Tibial artery (tissue), 4 donors: ENCODE results near the gene BBC3.

Experiments used
- DNase-seq, 2 donors: peaks; one replicate each; pipeline ENCODE4 v3.0.0-alpha.2; 2019
- H3K27ac ChIP-seq, 2 donors: fragments of 200-600 bp; sonication (generic) in 1 of 2; 1 replicate in 1 of 2; 2 replicates in 1 of 2; pipeline ENCODE4 v1.5.1; 2018 to 2019; ENCODE audit warnings: mild to moderate bottlenecking in 1 of 2
- H3K27me3 ChIP-seq, 2 donors: fragments of 200-600 bp; sonication (generic) in 1 of 2; one replicate each; pipeline versions ENCODE4 v1.5.1 to v1.6.0; 2016 to 2019
- H3K36me3 ChIP-seq, 3 donors: fragments of 200-600 bp; sonication (generic) in 2 of 3; one replicate each; pipeline ENCODE4 v1.5.1; 2016 to 2019; ENCODE audit warnings: mild to moderate bottlenecking in 2 of 3
- H3K4me1 ChIP-seq, 4 donors: fragments of 200-600 bp; sonication (generic) in 2 of 4; 1 replicate in 3 of 4; 2 replicates in 1 of 4; pipeline ENCODE4 v1.5.1; 2016 to 2019
- H3K4me3 ChIP-seq, 2 donors: fragments of 200-600 bp; sonication (generic) in 1 of 2; 1 replicate in 1 of 2; 2 replicates in 1 of 2; pipeline ENCODE4 v1.5.1; 2018 to 2019; ENCODE audit warnings: mild to moderate bottlenecking in 2 of 2
- H3K9me3 ChIP-seq, 3 donors: fragments of 200-600 bp; sonication (generic) in 1 of 3; one replicate each; pipeline ENCODE4 v1.5.1; 2016 to 2019
- intact Hi-C: fragments of 100-400 bp; cut with DNase I; formaldehyde crosslinking; loops from one replicate; pipeline ENCODE4 v1.15.0; 2023; ENCODE audit warnings: low total_unique reads
- TF ChIP-seq, protein P1 (sequence below), 2 experiments: fragments of 200-600 bp in 1 of 2; fragments of 450-650 bp in 1 of 2; IDR thresholded peaks; one replicate each; pipeline ENCODE4 v1.5.1; 2017 to 2019; ENCODE audit warnings: antibody characterized with exemption in 2 of 2, mild to moderate bottlenecking in 1 of 2, moderate library complexity in 1 of 2

BBC3 gene

DNA sequence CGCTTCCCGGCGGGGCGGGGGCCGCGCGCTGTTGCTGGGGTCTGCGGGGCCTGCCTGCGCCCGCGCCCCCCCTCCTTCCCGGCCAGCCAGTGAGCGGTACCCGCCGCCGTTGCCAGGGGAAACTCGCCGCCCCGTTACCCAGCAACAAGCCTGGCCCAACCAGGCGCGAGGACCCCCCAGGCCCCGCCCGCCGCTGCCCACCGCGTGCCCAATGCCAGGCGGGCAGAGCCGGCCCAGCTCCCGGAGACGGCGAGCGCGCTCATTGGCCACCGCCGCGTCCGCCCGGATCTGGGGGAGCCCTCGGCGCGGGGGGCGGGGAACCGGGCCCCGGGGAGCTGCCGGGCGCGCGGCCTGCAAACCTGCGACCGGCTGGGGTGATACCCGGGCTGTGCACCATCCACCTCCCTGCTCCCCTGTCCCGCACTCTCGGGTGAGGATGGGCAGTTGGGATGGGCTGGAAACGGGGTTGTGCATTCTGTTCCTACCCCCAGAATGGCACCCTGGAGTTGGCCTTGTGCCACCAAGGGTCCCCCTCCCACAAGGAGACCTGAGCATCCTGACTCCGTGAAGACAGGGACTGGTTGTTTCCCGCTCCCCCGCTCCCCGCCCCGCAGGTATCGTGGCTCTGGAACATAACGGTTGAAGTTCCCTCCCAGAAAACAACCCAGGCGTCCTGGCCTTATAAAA lies 8.8 kb upstream of the BBC3 start:
- peak in 1 of 2 donors; percentile 85 for DNase-seq
- intact Hi-C loops = no loop called here
- Histone ChIP-seq H3K9me3 (no peaks in the 10 kb centered on the region), H3K27ac (no peak overlapping the region), H3K4me3 (peak overlapping the region; percentile 31 to 38), H3K36me3 (no peaks in the 10 kb centered on the region), H3K27me3 (no peaks in the 10 kb centered on the region), H3K4me1 (peaks cover 0 to 46% (median 37%) of the 10 kb centered on the region in 4 donors)
- TF ChIP-seq, protein P1, sequence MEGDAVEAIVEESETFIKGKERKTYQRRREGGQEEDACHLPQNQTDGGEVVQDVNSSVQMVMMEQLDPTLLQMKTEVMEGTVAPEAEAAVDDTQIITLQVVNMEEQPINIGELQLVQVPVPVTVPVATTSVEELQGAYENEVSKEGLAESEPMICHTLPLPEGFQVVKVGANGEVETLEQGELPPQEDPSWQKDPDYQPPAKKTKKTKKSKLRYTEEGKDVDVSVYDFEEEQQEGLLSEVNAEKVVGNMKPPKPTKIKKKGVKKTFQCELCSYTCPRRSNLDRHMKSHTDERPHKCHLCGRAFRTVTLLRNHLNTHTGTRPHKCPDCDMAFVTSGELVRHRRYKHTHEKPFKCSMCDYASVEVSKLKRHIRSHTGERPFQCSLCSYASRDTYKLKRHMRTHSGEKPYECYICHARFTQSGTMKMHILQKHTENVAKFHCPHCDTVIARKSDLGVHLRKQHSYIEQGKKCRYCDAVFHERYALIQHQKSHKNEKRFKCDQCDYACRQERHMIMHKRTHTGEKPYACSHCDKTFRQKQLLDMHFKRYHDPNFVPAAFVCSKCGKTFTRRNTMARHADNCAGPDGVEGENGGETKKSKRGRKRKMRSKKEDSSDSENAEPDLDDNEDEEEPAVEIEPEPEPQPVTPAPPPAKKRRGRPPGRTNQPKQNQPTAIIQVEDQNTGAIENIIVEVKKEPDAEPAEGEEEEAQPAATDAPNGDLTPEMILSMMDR (IDR thresholded peaks at IDR 0.05) = no peak

DNA sequence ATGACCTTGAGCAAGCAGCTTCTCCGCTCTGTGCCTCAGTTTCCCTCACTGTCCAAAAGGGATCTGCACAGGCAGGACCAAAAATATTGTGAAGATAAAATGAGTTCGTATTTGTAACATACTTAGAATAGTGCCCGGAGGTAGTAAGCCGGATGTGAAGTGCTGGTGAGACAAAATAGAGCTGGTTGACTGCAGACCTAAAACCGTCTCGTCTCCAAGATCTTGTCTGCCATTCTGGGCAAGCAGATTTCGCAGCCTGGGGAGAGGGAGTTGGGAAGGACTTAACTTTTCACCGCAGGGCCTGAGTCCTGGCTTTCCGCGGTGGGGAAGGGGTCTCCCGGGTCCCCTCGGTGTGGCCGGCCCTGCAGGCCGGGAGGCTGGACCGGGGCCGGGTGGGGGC lies 8.2 kb upstream of the BBC3 start:
- intact Hi-C loops = no loop called here
- Histone ChIP-seq H3K27me3 (no peaks in the 10 kb centered on the region), H3K4me1 (peaks cover 0 to 42% (median 35%) of the 10 kb centered on the region in 4 donors), H3K36me3 (no peaks in the 10 kb centered on the region), H3K4me3 (peak overlapping the region; percentile 31 to 38), H3K9me3 (no peaks in the 10 kb centered on the region), H3K27ac (no peak overlapping the region)
- TF ChIP-seq, protein P1 (IDR thresholded peaks at IDR 0.05) = no peak
- DNase-seq = no peak

DNA sequence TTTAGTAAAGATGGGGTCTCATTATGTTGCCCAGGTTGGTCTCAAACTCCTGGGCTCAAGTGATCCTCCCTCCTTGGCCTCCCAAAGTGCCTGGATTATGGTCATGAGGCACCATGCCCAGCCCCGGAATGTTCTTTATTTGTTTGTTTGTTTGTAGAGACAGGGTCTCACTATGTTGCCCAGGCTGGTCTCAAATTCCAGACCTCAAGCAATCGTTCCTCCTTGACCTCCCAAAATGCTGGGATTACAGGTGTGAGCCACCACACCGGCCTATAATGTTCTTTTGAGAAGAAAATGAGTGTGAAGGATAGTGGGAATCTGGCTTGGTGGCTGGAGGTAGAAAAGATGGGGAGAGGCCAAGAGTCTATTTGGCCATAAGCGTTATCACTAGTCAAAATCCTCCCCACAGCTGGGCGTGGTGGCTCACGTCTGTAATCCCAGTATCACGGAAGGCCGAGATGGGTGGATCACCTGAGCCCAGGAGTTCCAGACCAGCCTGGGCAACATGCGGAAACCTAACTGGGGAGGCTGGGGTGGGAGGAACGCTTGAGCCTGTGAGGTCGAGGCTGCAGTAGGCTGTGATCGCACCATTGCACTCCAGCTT lies 5.2 kb upstream of the BBC3 start:
- Histone ChIP-seq H3K9me3 (no peaks in the 10 kb centered on the region), H3K27me3 (no peaks in the 10 kb centered on the region)

DNA sequence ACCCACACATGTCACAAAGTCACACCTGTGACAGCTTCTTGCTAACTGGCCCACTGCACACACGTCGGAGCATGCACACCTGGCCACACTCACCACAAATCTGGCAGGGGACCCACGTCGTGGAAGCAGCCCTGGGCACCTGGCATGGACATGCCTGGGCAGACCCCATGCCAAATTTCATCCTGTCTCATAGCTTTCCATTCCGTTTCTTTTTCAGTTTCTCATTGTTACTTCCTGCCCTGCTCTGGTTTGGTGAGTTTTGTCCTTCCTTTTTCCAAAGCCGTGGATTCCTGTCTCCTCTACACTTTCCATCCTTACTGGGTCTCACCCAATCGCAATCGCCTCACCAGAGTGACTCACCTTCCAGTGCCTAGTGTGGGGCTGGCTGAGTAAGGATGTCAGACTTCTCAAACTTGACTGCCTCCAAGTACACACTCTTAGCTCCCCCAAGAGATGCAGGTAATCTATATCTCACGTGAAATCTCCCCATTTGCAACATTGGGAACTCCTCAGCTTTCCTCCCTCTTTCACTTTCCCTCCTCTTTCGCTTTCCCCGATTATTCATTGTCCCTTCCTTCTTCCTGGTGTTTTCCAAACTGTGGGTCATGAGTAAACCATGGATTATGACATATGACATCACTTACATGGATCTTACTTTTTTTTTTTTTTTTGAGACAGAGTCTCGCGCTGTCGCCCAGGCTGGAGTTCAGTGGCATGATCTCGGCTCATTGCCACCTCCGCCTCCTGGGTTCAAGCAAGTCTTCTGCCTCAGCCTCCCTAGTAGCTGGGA lies 1.6 kb upstream of the BBC3 start:
- Histone ChIP-seq H3K4me1 (peaks cover 0 to 37% (median 26%) of the 10 kb centered on the region in 4 donors), H3K27ac (peak overlapping the region; percentile 85 to 99), H3K4me3 (peak overlapping the region; percentile 6 to 91), H3K36me3 (no peaks in the 10 kb centered on the region), H3K27me3 (no peaks in the 10 kb centered on the region), H3K9me3 (no peaks in the 10 kb centered on the region)
- TF ChIP-seq, protein P1 (IDR thresholded peaks at IDR 0.05) = no peak
- DNase-seq = no peak
- intact Hi-C loops = no loop called here

More for the DNA sequence above, 5.2 kb upstream of the BBC3 start:
- intact Hi-C loops = no loop called here
- no peak for DNase-seq
- TF ChIP-seq, protein P1 (IDR thresholded peaks at IDR 0.05) = no peak
- Histone ChIP-seq H3K36me3 (no peaks in the 10 kb centered on the region), H3K4me3 (no peak overlapping the region), H3K27ac (no peak overlapping the region), H3K4me1 (peaks cover 0 to 36% (median 29%) of the 10 kb centered on the region in 4 donors)

DNA sequence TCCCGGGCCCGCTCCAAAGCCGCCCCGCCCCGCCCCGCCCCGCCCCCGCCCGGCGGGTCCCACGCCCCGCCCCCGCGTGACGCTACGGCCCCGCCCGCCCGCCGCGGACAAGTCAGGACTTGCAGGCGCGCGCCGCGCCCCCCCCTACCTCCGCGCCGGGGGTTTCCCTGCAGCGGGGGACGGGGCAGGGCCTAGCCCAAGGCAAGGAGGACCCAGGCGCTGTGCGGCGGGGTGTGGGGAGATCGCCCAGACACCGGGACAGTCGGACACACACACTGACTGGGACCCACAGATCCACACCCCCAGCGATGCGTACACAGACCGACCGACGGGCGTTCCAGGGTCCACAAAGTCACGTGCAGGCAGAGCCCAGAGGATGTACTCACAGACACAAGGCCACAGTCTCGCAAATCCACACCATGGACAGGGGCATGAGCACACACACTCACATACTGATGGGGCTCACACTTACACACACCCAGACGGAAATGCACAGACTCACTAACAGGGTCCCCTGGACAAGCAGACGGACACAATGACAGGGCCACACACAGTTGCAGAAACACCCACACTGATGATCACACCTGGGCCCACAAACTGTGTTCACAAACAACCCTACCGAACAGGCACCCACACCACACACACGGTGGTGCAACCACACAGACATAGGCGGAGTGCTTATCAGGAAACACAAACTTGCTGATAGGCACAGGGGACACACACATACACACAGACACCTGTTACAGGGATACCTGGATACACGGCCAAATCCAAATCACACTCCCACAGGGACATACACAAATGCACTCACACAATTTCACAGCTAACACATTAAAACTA lies 436 bp upstream of the BBC3 start:
- peak; percentile 87 to 95 for DNase-seq
- TF ChIP-seq, protein P1 (IDR thresholded peaks at IDR 0.05) = no peak
- no peaks in the 10 kb centered on the region for H3K27me3 ChIP-seq
- H3K27ac ChIP-seq = peak overlapping the region; percentile 93 to 99
- H3K4me1 ChIP-seq = peaks cover 0 to 49% (median 36%) of the 10 kb centered on the region in 4 donors
- H3K36me3 ChIP-seq = no peaks in the 10 kb centered on the region
- intact Hi-C loops = no loop called here
- H3K9me3 ChIP-seq = no peaks in the 10 kb centered on the region
- peak overlapping the region; percentile 82 to 91 for H3K4me3 ChIP-seq
